Activated CD8-positive, alpha-beta memory T cell treated with anti-CD3 and anti-CD28 coated beads, Interleukin-2, amount 50 U/mL, for 24 hours (primary cell): Measurements from ENCODE around the gene BAZ1A.
"Not testable (repeated sequence)": the region's sequence is repeated elsewhere in the genome, so short reads cannot be mapped to it uniquely, and the experiment has no call there.

Experiments used
- DNase-seq: peaks from one replicate; pipeline ENCODE4 v3.0.0-alpha.2; 2020; ENCODE audit errors: extremely low read depth

Gene BAZ1A

GRCh38 chr14:34858765-34859164 lies 16.4 kb downstream of the BAZ1A start:
- no peak for DNase-seq

- DNase-seq, result no peak
Measured at GRCh38 chr14:34857689-34858449, 17.3 kb downstream of the BAZ1A start.

- DNase-seq, result no peak
Measured at GRCh38 chr14:34853041-34853440, 22.1 kb downstream of the BAZ1A start.

- DNase-seq, result no peak
Measured at GRCh38 chr14:34851395-34851794, 23.8 kb downstream of the BAZ1A start.

- no peak for DNase-seq
Measured at GRCh38 chr14:34845869-34846268, 29.3 kb downstream of the BAZ1A start.

GRCh38 chr14:34843011-34843554 lies 32.1 kb downstream of the BAZ1A start:
- no peak for DNase-seq

GRCh38 chr14:34837801-34838322 lies 37.3 kb downstream of the BAZ1A start:
- DNase-seq, result no peak

GRCh38 chr14:34835312-34835711 lies 39.8 kb downstream of the BAZ1A start:
- DNase-seq, result no peak

GRCh38 chr14:34833549-34834523 lies 41.3 kb downstream of the BAZ1A start:
- DNase-seq, result no peak

GRCh38 chr14:34826661-34827060 lies 48.5 kb downstream of the BAZ1A start:
- no peak for DNase-seq

- DNase-seq, result no peak
Measured at GRCh38 chr14:34824826-34825225, 50.3 kb downstream of the BAZ1A start.

GRCh38 chr14:34824256-34824655 lies 50.9 kb downstream of the BAZ1A start:
- DNase-seq, result no peak

GRCh38 chr14:34817768-34818167 lies 57.4 kb downstream of the BAZ1A start:
- DNase-seq, result no peak

GRCh38 chr14:34810028-34810427 lies 65.1 kb downstream of the BAZ1A start:
- DNase-seq, result no peak

- DNase-seq, result no peak
Measured at GRCh38 chr14:34806257-34806656, 68.9 kb downstream of the BAZ1A start.

GRCh38 chr14:34804933-34805332 lies 70.2 kb downstream of the BAZ1A start:
- no peak for DNase-seq

- not testable (repeated sequence) for DNase-seq
Measured at GRCh38 chr14:34798861-34799260, 76.3 kb downstream of the BAZ1A start.

- DNase-seq, result no peak
Measured at GRCh38 chr14:34797747-34798583, 77.2 kb downstream of the BAZ1A start.

- DNase-seq, result no peak
Measured at GRCh38 chr14:34796902-34797301, 78.3 kb downstream of the BAZ1A start.

GRCh38 chr14:34794941-34795340 lies 80.2 kb downstream of the BAZ1A start:
- no peak for DNase-seq

GRCh38 chr14:34794217-34794616 lies 80.9 kb downstream of the BAZ1A start:
- DNase-seq, result no peak
